Lung (tissue), 12 donors: ENCODE measurements around the gene MCF2L2. TPM values are rescaled to one million over a fixed set of nuclear protein-coding genes. Genes with fewer than 3 reads are reported as not detected.

ENCODE experiments used
- ATAC-seq: fragments of 200-7000 bp; cut with Tn5 transposase; one replicate; pipeline ENCODE4 v1.9.1; 2020; ENCODE audit warnings: moderate number of reproducible peaks; ENCODE audit not compliant: insufficient read depth, low FRiP score
- DNase-seq, 3 donors: peaks; one replicate each; pipeline ENCODE4 v3.0.0-alpha.2; 2013 to 2017
- H3K27ac ChIP-seq, 2 donors: one replicate each; pipeline ENCODE4 v1.5.1; 2013; ENCODE audit warnings: mild to moderate bottlenecking in 2 of 2, moderate library complexity in 2 of 2, control low read depth in 1 of 2, inconsistent platforms in 1 of 2, low read depth in 1 of 2, low read length in 1 of 2
- H3K27me3 ChIP-seq, 3 donors: one replicate each; pipeline ENCODE4 v1.5.1; 2013; ENCODE audit warnings: low read length in 2 of 3; ENCODE audit not compliant: control insufficient read depth in 3 of 3, insufficient read depth in 3 of 3
- H3K36me3 ChIP-seq, 4 donors: one replicate each; pipeline ENCODE4 v1.5.1; 2013; ENCODE audit warnings: low read length in 4 of 4, mild to moderate bottlenecking in 1 of 4, moderate library complexity in 1 of 4; ENCODE audit not compliant: control insufficient read depth in 4 of 4, insufficient read depth in 4 of 4
- H3K4me1 ChIP-seq, 5 donors: one replicate each; pipeline ENCODE4 v1.5.1; 2013; ENCODE audit warnings: low read length in 5 of 5, mild to moderate bottlenecking in 2 of 5, moderate library complexity in 1 of 5; ENCODE audit not compliant: control insufficient read depth in 5 of 5, insufficient read depth in 5 of 5
- H3K4me3 ChIP-seq: one replicate; pipeline ENCODE4 v1.5.1; 2013; ENCODE audit warnings: mild to moderate bottlenecking, control low read depth, moderate library complexity
- H3K9ac ChIP-seq, 2 donors: one replicate each; pipeline ENCODE4 v1.5.1; 2013; ENCODE audit warnings: low read length in 2 of 2, control low read depth in 1 of 2; ENCODE audit not compliant: insufficient read depth in 1 of 2
- H3K9me3 ChIP-seq, 4 donors: one replicate each; pipeline ENCODE4 v1.5.1; 2013; ENCODE audit warnings: low read length in 3 of 4, mild to moderate bottlenecking in 1 of 4, moderate library complexity in 1 of 4; ENCODE audit not compliant: control insufficient read depth in 4 of 4, insufficient read depth in 3 of 4
- CTCF ChIP-seq: IDR thresholded peaks from 2 replicates; pipeline ENCODE4 v1.5.1; 2012; ENCODE audit warnings: mild to moderate bottlenecking; ENCODE audit errors: control extremely low read depth, extremely low read depth
- WGBS, 2 donors: extraction: QIAGEN DNeasy Blood & Tissue Kit; methylation state at CpG; one replicate each; pipeline ENCODE4 v1.1.7; 2013; 5-methylcytosine and 5-hydroxymethylcytosine counted together
- polyA plus RNA-seq, 2 donors: library from polyadenylated mRNA; stranded (reverse); fragments of 200-250 nt; gene quantifications; one replicate each; pipeline ENCODE4 v1.2.1, GENCODE V29; 2013
- total RNA-seq, 2 donors: library from RNA; depleted of rRNA in 1 of 2; stranded (reverse); fragments of >200 nt in 1 of 2; gene quantifications; one replicate each; pipeline ENCODE4 v1.2.1, GENCODE V29; 2014 to 2021
- donor health status: control.
- donor health status: control.
- donor health status: Bipolar disorder and iron deficiency.
- donor health status: healthy.
- donor health status: DM: yes; HTN: yes; CAD: no.

Gene MCF2L2
- total and polyA plus RNA-seq, 4 donors, result 0.26 to 1.7 (median 1.0) TPM

GRCh38 chr3:183391460-183391859 is 37.0 kb downstream of the MCF2L2 start:
- 74 to 86% methylated on average over 3 of the region's 3 CpGs for WGBS, 2 donors
- H3K36me3 ChIP-seq, result no peaks in the 10 kb centered on the region
- DNase-seq (no peak), ATAC-seq (no peak)
- no peak for TF ChIP-seq CTCF
- no peak overlapping the region for H3K9ac ChIP-seq
- H3K27me3 ChIP-seq, result no peaks in the 10 kb centered on the region
- H3K4me3 ChIP-seq, result no peak overlapping the region
- peaks cover 0 to 4% (median 0%) of the 10 kb centered on the region in 5 donors for H3K4me1 ChIP-seq
- H3K9me3 ChIP-seq, result no peaks in the 10 kb centered on the region
- H3K27ac ChIP-seq, result no peak overlapping the region

GRCh38 chr3:183390844-183391243 is 37.6 kb downstream of the MCF2L2 start:
- no peak for ATAC-seq
- no peak for TF ChIP-seq CTCF

GRCh38 chr3:183388213-183388895 is 40.1 kb downstream of the MCF2L2 start:
- no peak overlapping the region for H3K27ac ChIP-seq
- ATAC-seq, result no peak

More at GRCh38 chr3:183390844-183391243, 37.6 kb downstream of the MCF2L2 start:
- H3K27me3 ChIP-seq, result no peaks in the 10 kb centered on the region
- no peak for DNase-seq
- H3K9me3 ChIP-seq, result no peaks in the 10 kb centered on the region
- H3K9ac ChIP-seq, result no peak overlapping the region
- H3K4me1 ChIP-seq, result peaks cover 0 to 4% (median 0%) of the 10 kb centered on the region in 5 donors
- H3K36me3 ChIP-seq, result no peaks in the 10 kb centered on the region
- H3K27ac ChIP-seq, result no peak overlapping the region
- H3K4me3 ChIP-seq, result no peak overlapping the region

More at GRCh38 chr3:183388213-183388895, 40.1 kb downstream of the MCF2L2 start:
- Histone ChIP-seq H3K27me3 (no peaks in the 10 kb centered on the region), H3K4me1 (peaks cover 0 to 4% (median 0%) of the 10 kb centered on the region in 5 donors), H3K9ac (no peak overlapping the region), H3K4me3 (no peak overlapping the region), H3K36me3 (no peaks in the 10 kb centered on the region), H3K9me3 (no peaks in the 10 kb centered on the region)
- TF ChIP-seq CTCF, result no peak
- no peak for DNase-seq
- 91 to 92% methylated on average over 7 of the region's 7 CpGs for WGBS, 2 donors
